Gastroesophageal sphincter (tissue), 4 donors: Measurements from ENCODE around the gene TAF7. TPM values are rescaled to one million over a fixed set of nuclear protein-coding genes. Genes with fewer than 3 reads are reported as not detected.
"Not testable (repeated sequence)": the region's sequence is repeated elsewhere in the genome, so short reads cannot be mapped to it uniquely, and the experiment has no call there.

Experiments
- ATAC-seq: fragments of 150-250 bp; one replicate; pipeline ENCODE4 v1.9.1; 2016; ENCODE audit warnings: mild to moderate bottlenecking, moderate library complexity
- H3K27ac ChIP-seq, 4 donors: fragments of 200-600 bp; sonication (generic) in 3 of 4; 1 replicate in 3 of 4; 2 replicates in 1 of 4; pipeline ENCODE4 v1.5.1; 2016 to 2019
- H3K27me3 ChIP-seq: fragments of 200-600 bp; sonication (generic); one replicate; pipeline ENCODE4 v1.5.1; 2019
- H3K36me3 ChIP-seq, 2 donors: fragments of 200-600 bp; sonication (generic); one replicate each; pipeline ENCODE4 v1.5.1; 2019; ENCODE audit warnings: control low read depth in 1 of 2
- H3K4me1 ChIP-seq, 3 donors: fragments of 200-600 bp; sonication (generic); 1 replicate in 2 of 3; 2 replicates in 1 of 3; pipeline ENCODE4 v1.5.1; 2016 to 2019; ENCODE audit warnings: control low read depth in 2 of 3
- H3K4me3 ChIP-seq, 2 donors: fragments of 200-600 bp; sonication (generic); one replicate each; pipeline ENCODE4 v1.5.1; 2019; ENCODE audit warnings: mild to moderate bottlenecking in 1 of 2, moderate library complexity in 1 of 2
- H3K9me3 ChIP-seq, 3 donors: fragments of 200-600 bp; sonication (generic); one replicate each; pipeline ENCODE4 v1.5.1; 2017 to 2019; ENCODE audit warnings: control low read depth in 2 of 3
- CTCF ChIP-seq, 4 experiments: fragments of 200-600 bp in 2 of 4; fragments of 450-650 bp in 2 of 4; sonication (generic) in 1 of 4; IDR thresholded peaks; one replicate each; pipeline ENCODE4 v1.5.1; 2017 to 2019; ENCODE audit warnings: antibody characterized with exemption in 4 of 4, mild to moderate bottlenecking in 2 of 4, moderate library complexity in 2 of 4
- EP300 ChIP-seq: sonication (generic); formaldehyde crosslinking; IDR thresholded peaks from one replicate; pipeline ENCODE4 v1.6.1; 2017; ENCODE audit warnings: antibody characterized with exemption, mild to moderate bottlenecking
- POLR2A ChIP-seq, 2 donors: fragments of 450-650 bp; IDR thresholded peaks; one replicate each; pipeline ENCODE4 v1.6.1; 2017; ENCODE audit warnings: antibody characterized with exemption in 2 of 2, mild to moderate bottlenecking in 2 of 2, moderate library complexity in 1 of 2
- POLR2AphosphoS5 ChIP-seq: sonication (generic); formaldehyde crosslinking; IDR thresholded peaks from one replicate; pipeline ENCODE4 v1.6.1; 2017; ENCODE audit warnings: antibody characterized with exemption
- WGBS, 2 donors: methylation state at CpG; one replicate each; pipeline ENCODE4 v1.1.5; 2018; ENCODE audit warnings: low coverage in 1 of 2; 5-methylcytosine and 5-hydroxymethylcytosine counted together
- total RNA-seq, 4 donors: library from RNA; depleted of rRNA; stranded (reverse); fragments of >200 nt; gene quantifications; one replicate each; pipeline ENCODE4 v1.1.0, GENCODE V29; 2016

TAF7 gene
- total RNA-seq, 4 donors from 2014 or later: 58.7 to 75.9 (median 61.4) TPM

- Histone ChIP-seq H3K27me3 (peaks cover 55% of the 10 kb centered on the region), H3K4me3 (peak overlapping the region in 1 of 2 donors; percentile 15), H3K9me3 (peaks cover 0 to 99% (median 5%) of the 10 kb centered on the region in 3 donors), H3K27ac (no peak overlapping the region), H3K36me3 (peaks cover 0 to 6% of the 10 kb centered on the region in 2 donors), H3K4me1 (no peaks in the 10 kb centered on the region)
- 25 to 26% methylated on average over 13 to 30 of the region's 31 CpGs for WGBS, 2 donors
- TF ChIP-seq EP300: no peak
- no peak for TF ChIP-seq CTCF (IDR thresholded peaks at IDR 0.05)
- TF ChIP-seq POLR2AphosphoS5: no peak
- no peak for TF ChIP-seq POLR2A (IDR thresholded peaks at IDR 0.05)
- ATAC-seq: no peak
These were observed 23.4 kb upstream of the TAF7 start for GRCh38 chr5:141343953-141344463.

GRCh38 chr5:141343242-141343952 lies 22.8 kb upstream of the TAF7 start, which contains the start of gene PCDHGA3:
PCDHGA3 (plus strand) TSS chr5:141343829; CDS start chr5:141344034, 205 bp downstream.
- Histone ChIP-seq H3K27ac (no peak within 1 kb of the TSS), H3K4me1 (no peaks in the 10 kb centered on the region), H3K9me3 (peaks cover 0 to 99% (median 5%) of the 10 kb centered on the region in 3 donors), H3K27me3 (peaks cover 61% of the 10 kb centered on the region), H3K4me3 (peak within 1 kb of the TSS in 1 of 2 donors; percentile 15), H3K36me3 (peaks cover 0 to 6% of the 10 kb centered on the region in 2 donors)
- WGBS, 2 donors: 26 to 30% methylated on average over 8 to 9 of the region's 9 CpGs
- ATAC-seq: no peak
- TF ChIP-seq POLR2AphosphoS5 (no peak), POLR2A (IDR thresholded peaks at IDR 0.05) (no peak), EP300 (no peak), CTCF (IDR thresholded peaks at IDR 0.05) (no peak)

GRCh38 chr5:141342773-141343172 lies 22.2 kb upstream of the TAF7 start:
- Histone ChIP-seq H3K27me3 (peaks cover 67% of the 10 kb centered on the region), H3K36me3 (peaks cover 0 to 6% of the 10 kb centered on the region in 2 donors), H3K4me3 (no peak overlapping the region), H3K9me3 (peaks cover 0 to 99% (median 5%) of the 10 kb centered on the region in 3 donors), H3K27ac (no peak overlapping the region), H3K4me1 (no peaks in the 10 kb centered on the region)
- 21% methylated on average over 1 of the region's 1 CpG; no CpG with 5 or more reads in 1 of the 2 donors for WGBS, 2 donors
- no peak for ATAC-seq
- no peak for TF ChIP-seq POLR2AphosphoS5
- TF ChIP-seq EP300: no peak
- no peak for TF ChIP-seq CTCF (IDR thresholded peaks at IDR 0.05)
- TF ChIP-seq POLR2A (IDR thresholded peaks at IDR 0.05): no peak

GRCh38 chr5:141340781-141341354 lies 20.3 kb upstream of the TAF7 start:
- not testable (repeated sequence) for ATAC-seq, H3K27ac ChIP-seq, H3K36me3 ChIP-seq, H3K4me3 ChIP-seq, H3K4me1 ChIP-seq
- H3K27me3 ChIP-seq: peaks cover 61% of the 10 kb centered on the region
- H3K9me3 ChIP-seq: peaks cover 2 to 100% (median 5%) of the 10 kb centered on the region in 3 donors
- WGBS, 2 donors: 40 to 67% methylated on average over 1 to 8 of the region's 45 CpGs

- 2 to 9% methylated on average over 6 to 14 of the region's 27 CpGs for WGBS, 2 donors
- TF ChIP-seq CTCF (IDR thresholded peaks at IDR 0.05) (peak in 3 of 4 experiments; percentile 23 to 38 (median 30)), EP300 (no peak), POLR2AphosphoS5 (no peak), POLR2A (IDR thresholded peaks at IDR 0.05) (no peak)
- H3K36me3 ChIP-seq: no peaks in the 10 kb centered on the region
- H3K4me1 ChIP-seq: no peaks in the 10 kb centered on the region
- peaks cover 46% of the 10 kb centered on the region for H3K27me3 ChIP-seq
- no peak for ATAC-seq
- peak within 1 kb of the TSS in 1 of 2 donors; percentile 35 for H3K4me3 ChIP-seq
- H3K9me3 ChIP-seq: peaks cover 0 to 98% (median 2%) of the 10 kb centered on the region in 3 donors
- H3K27ac ChIP-seq: peak within 1 kb of the TSS in 1 of 4 donors; percentile 4
These were observed 18.1 kb upstream of the TAF7 start, which contains the start of gene PCDHGA2 for GRCh38 chr5:141338538-141339306. PCDHGA2 (plus strand) TSS chr5:141338760.

- Histone ChIP-seq H3K27me3 (peaks cover 32% of the 10 kb centered on the region), H3K9me3 (peaks cover 0 to 98% (median 2%) of the 10 kb centered on the region in 3 donors)
- not testable (repeated sequence) for H3K27ac ChIP-seq, H3K4me3 ChIP-seq, H3K36me3 ChIP-seq, H3K4me1 ChIP-seq, ATAC-seq
- WGBS, 2 donors: 40% methylated on average over 4 of the region's 39 CpGs; no CpG with 5 or more reads in 1 of the 2 donors
These were observed 12.0 kb upstream of the TAF7 start for GRCh38 chr5:141332571-141332970.
